ENCODE results near the gene UBE3B.
A peak's percentile ranks its signal among the peaks of the same experiment; 100 is the strongest.

UBE3B gene

GRCh38 chr12:109448707-109449390 is 28.6 kb upstream of the UBE3B start:
- no peak for DNase-seq (ENCODE audit: low read depth in 2 of 2)

GRCh38 chr12:109449845-109450532 is 27.4 kb upstream of the UBE3B start:
- no peak for DNase-seq (ENCODE audit: low read depth in 2 of 2)

GRCh38 chr12:109450980-109451379 is 26.5 kb upstream of the UBE3B start:
- DNase-seq (ENCODE audit: low read depth in 2 of 2) = no peak

- no peak for DNase-seq (ENCODE audit: low read depth in 2 of 2)
Observed at GRCh38 chr12:109451400-109451799, 26.0 kb upstream of the UBE3B start.

- no peak for DNase-seq (ENCODE audit: low read depth in 2 of 2)
Observed at GRCh38 chr12:109452489-109452888, 24.9 kb upstream of the UBE3B start.

- DNase-seq (ENCODE audit: low read depth in 2 of 2) = no peak
Observed at GRCh38 chr12:109455706-109456105, 21.7 kb upstream of the UBE3B start.

GRCh38 chr12:109458086-109458485 is 19.3 kb upstream of the UBE3B start:
- DNase-seq (ENCODE audit: low read depth in 2 of 2) = no peak

- DNase-seq (ENCODE audit: low read depth in 2 of 2) = no peak
Observed at GRCh38 chr12:109458771-109459208, 18.6 kb upstream of the UBE3B start.

GRCh38 chr12:109459247-109459646 is 18.2 kb upstream of the UBE3B start:
- DNase-seq (ENCODE audit: low read depth in 2 of 2) = no peak

- no peak for DNase-seq (ENCODE audit: low read depth in 2 of 2)
Observed at GRCh38 chr12:109460538-109460937, 16.9 kb upstream of the UBE3B start.

- DNase-seq (ENCODE audit: low read depth in 2 of 2) = no peak
Observed at GRCh38 chr12:109461049-109461845, 16.2 kb upstream of the UBE3B start.

- DNase-seq (ENCODE audit: low read depth in 2 of 2) = peak; percentile 98 to 99
Observed at GRCh38 chr12:109461846-109462756, 15.3 kb upstream of the UBE3B start.

GRCh38 chr12:109462868-109463692 is 14.4 kb upstream of the UBE3B start:
- DNase-seq (ENCODE audit: low read depth in 2 of 2) = peak; percentile 99

GRCh38 chr12:109463756-109464155 is 13.7 kb upstream of the UBE3B start:
- DNase-seq (ENCODE audit: low read depth in 2 of 2) = no peak

GRCh38 chr12:109464642-109465351 is 12.6 kb upstream of the UBE3B start:
- no peak for DNase-seq (ENCODE audit: low read depth in 2 of 2)

- no peak for DNase-seq (ENCODE audit: low read depth in 2 of 2)
Observed at GRCh38 chr12:109466305-109466704, 11.1 kb upstream of the UBE3B start.

- DNase-seq (ENCODE audit: low read depth in 2 of 2) = no peak
Observed at GRCh38 chr12:109466821-109467220, 10.6 kb upstream of the UBE3B start.

GRCh38 chr12:109467978-109468676 is 9.3 kb upstream of the UBE3B start:
- DNase-seq (ENCODE audit: low read depth in 2 of 2) = no peak

GRCh38 chr12:109469517-109469916 is 7.9 kb upstream of the UBE3B start:
- DNase-seq (ENCODE audit: low read depth in 2 of 2) = no peak
